Measurements from ENCODE around the gene RHOBTB3.

Gene RHOBTB3

DNA sequence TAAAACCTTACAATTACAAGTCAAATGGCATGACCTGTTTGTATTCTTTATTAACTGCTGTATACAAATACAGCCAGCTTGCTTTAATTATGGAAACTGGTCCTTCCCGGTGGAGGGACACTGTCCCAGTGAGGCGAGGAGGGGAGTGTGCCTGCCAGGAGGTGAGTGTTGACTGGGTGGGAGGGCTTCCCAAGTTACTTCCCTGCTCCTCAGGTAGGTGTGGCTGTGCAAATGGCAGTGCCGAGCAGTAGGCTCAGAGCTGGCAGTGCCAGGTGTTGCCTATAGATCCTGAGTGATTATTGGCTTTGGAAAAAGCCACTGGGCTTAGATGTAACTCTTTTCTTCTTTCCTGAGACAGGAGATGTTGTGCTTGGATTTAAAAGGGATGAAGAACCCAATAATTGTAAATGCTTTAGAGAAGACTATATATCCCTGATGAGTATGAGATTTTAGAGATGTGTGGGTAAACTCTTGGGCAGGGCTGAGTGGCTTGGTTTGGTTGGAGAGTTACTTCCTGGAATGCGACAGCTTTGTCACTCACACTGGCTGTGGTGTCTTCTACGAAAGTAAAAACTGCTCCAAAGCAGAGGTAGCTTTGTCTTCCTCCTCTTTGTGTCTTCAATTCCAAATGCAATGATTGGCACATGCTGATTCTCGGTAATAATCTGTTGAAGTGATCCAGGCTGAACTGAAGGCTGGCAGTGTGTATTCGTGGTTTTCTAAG lies 47.7 kb downstream of the RHOBTB3 start:
- TF ChIP-seq, protein P1, sequence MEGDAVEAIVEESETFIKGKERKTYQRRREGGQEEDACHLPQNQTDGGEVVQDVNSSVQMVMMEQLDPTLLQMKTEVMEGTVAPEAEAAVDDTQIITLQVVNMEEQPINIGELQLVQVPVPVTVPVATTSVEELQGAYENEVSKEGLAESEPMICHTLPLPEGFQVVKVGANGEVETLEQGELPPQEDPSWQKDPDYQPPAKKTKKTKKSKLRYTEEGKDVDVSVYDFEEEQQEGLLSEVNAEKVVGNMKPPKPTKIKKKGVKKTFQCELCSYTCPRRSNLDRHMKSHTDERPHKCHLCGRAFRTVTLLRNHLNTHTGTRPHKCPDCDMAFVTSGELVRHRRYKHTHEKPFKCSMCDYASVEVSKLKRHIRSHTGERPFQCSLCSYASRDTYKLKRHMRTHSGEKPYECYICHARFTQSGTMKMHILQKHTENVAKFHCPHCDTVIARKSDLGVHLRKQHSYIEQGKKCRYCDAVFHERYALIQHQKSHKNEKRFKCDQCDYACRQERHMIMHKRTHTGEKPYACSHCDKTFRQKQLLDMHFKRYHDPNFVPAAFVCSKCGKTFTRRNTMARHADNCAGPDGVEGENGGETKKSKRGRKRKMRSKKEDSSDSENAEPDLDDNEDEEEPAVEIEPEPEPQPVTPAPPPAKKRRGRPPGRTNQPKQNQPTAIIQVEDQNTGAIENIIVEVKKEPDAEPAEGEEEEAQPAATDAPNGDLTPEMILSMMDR (IDR thresholded peaks at IDR 0.05; ENCODE audit: low read depth, low read length) = no peak
- Histone ChIP-seq H3K27me3 (no peaks in the 10 kb centered on the region), H3K36me3 (peaks cover 19% of the 10 kb centered on the region), H3K4me3 (ENCODE audit: low read depth, low read length) (no peak overlapping the region), H3K9me3 (no peaks in the 10 kb centered on the region), H3K4me1 (peaks cover 9% of the 10 kb centered on the region)
- no peak for DNase-seq

DNA sequence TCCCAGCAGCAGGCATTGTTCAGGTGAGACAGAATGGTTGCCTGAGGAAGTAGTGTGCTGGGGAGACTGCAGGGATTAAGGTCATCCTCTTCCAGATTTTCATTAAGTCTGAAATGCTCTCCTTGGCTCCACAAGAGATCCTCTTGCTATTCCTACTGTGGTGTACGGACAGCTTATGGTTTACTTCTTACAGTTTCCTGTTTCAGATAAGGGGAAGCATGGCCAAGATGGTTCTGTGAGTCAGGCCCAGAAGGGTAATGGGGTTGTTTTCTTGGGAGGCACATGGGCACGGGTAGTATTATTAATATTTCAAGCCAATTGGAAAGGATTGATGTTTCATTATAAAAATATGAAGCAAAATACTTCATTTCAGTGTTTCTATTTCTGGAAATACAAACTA lies 48.5 kb downstream of the RHOBTB3 start:
- Histone ChIP-seq H3K9me3 (no peaks in the 10 kb centered on the region), H3K36me3 (peaks cover 25% of the 10 kb centered on the region), H3K27me3 (no peaks in the 10 kb centered on the region), H3K4me3 (ENCODE audit: low read depth, low read length) (no peak overlapping the region), H3K4me1 (peaks cover 14% of the 10 kb centered on the region)
- TF ChIP-seq, protein P1 (IDR thresholded peaks at IDR 0.05; ENCODE audit: low read depth, low read length) = no peak
- DNase-seq = no peak

DNA sequence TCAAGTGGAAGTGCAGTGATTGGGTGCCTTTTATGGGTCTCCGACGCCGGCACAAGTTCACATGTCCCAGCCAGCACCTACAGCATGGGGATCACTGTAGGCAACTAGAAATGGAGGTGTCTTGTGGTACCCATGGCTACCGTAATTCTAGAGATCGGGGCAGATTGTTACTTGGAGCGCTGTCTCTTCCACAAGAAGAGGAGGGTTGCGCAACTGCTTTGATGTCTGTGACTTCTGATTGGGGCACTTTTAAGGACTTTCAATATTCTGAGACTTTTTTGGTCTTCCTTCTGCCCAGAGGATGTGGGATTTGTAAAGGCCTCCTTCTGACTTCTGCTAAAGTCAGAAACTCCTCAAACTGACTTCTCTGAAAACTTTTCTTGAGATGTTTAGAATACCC lies 49.5 kb downstream of the RHOBTB3 start:
- Histone ChIP-seq H3K27me3 (no peaks in the 10 kb centered on the region), H3K36me3 (peaks cover 30% of the 10 kb centered on the region), H3K4me1 (peaks cover 18% of the 10 kb centered on the region), H3K4me3 (ENCODE audit: low read depth, low read length) (no peak overlapping the region), H3K9me3 (no peaks in the 10 kb centered on the region)
- TF ChIP-seq, protein P1 (IDR thresholded peaks at IDR 0.05; ENCODE audit: low read depth, low read length) = no peak
- DNase-seq = no peak

DNA sequence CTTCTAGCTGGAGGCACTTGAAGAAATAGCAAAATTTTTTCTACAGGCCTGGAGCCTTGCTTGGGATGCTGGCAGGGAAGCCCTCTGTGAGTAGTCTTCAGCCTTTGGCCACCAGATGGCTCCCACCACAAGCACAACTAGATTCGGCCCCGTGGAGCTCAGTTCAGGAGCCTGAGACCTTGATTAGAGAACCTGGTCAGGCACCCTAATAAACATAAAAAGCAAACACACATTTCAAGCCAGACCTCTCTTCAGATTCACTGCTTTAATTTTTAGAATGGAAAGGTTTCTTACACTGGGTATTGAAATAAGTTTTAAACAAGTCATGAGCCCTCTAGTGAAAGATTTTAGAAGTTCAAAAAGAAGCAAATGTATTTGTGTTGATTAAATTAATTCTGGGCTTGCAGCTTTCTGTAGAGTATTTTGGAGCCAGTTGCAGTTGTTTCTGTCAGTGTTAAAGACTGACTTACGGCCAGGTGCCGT lies 50.0 kb downstream of the RHOBTB3 start:
- no peak overlapping the region for H3K4me3 ChIP-seq (ENCODE audit: low read depth, low read length)
- peaks cover 18% of the 10 kb centered on the region for H3K4me1 ChIP-seq
- TF ChIP-seq, protein P1 (IDR thresholded peaks at IDR 0.05; ENCODE audit: low read depth, low read length) = peak; percentile 96
- peaks cover 30% of the 10 kb centered on the region for H3K36me3 ChIP-seq
- peak; percentile 82 for DNase-seq
- no peaks in the 10 kb centered on the region for H3K9me3 ChIP-seq
- H3K27me3 ChIP-seq = no peaks in the 10 kb centered on the region

DNA sequence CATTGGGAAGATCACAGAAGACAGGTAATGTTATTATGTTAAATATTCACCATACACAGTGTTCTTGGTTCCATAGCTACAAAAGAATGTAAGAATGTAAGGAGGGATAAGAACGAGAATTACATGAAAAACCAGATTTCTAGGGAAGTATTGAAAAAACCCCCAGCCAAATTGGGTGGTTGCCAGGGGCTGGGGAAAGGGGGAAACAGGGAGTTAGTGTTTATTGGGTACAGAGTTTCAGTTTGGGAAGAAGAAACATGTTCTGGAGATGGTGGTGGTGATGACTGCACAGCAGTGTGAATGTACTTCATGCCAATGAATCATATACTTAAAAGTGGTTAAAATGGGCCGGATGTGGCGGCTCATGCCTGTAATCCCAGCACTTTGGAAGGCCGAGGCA lies 51.0 kb downstream of the RHOBTB3 start:
- no peaks in the 10 kb centered on the region for H3K27me3 ChIP-seq
- peaks cover 32% of the 10 kb centered on the region for H3K36me3 ChIP-seq
- peaks cover 23% of the 10 kb centered on the region for H3K4me1 ChIP-seq
- TF ChIP-seq, protein P1 (IDR thresholded peaks at IDR 0.05; ENCODE audit: low read depth, low read length) = no peak
- H3K9me3 ChIP-seq = no peaks in the 10 kb centered on the region
- DNase-seq = no peak
- H3K4me3 ChIP-seq (ENCODE audit: low read depth, low read length) = no peak overlapping the region

DNA sequence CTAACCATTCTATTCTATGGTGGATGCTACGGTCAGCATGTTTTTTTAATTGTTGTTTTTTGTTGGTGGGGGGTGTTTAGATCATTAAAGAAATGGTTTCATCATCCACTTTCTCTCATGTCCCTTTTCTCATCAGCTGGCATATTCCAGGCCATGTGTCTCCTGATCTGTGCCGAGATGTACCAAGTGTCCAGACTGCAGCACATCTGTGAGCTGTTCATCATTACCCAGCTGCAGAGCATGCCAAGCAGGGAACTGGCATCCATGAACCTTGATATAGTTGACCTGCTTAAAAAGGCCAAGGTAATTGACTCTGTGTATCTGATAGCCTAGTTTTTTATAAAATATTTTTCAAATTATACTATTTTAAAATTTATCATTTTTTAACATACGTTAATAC lies 52.5 kb downstream of the RHOBTB3 start:
- TF ChIP-seq, protein P1 (IDR thresholded peaks at IDR 0.05; ENCODE audit: low read depth, low read length) = no peak
- H3K4me3 ChIP-seq (ENCODE audit: low read depth, low read length) = no peak overlapping the region
- DNase-seq = no peak
- peaks cover 43% of the 10 kb centered on the region for H3K36me3 ChIP-seq
- H3K9me3 ChIP-seq = no peaks in the 10 kb centered on the region
- H3K27me3 ChIP-seq = no peaks in the 10 kb centered on the region
- peaks cover 35% of the 10 kb centered on the region for H3K4me1 ChIP-seq
